ENCODE data around the gene ADH5. TPM values are rescaled to one million over a fixed set of nuclear protein-coding genes. Genes with fewer than 3 reads are reported as not detected.

Gene ADH5
- total RNA-seq, 1 experiment from 2014 or later = 163 TPM

DNA sequence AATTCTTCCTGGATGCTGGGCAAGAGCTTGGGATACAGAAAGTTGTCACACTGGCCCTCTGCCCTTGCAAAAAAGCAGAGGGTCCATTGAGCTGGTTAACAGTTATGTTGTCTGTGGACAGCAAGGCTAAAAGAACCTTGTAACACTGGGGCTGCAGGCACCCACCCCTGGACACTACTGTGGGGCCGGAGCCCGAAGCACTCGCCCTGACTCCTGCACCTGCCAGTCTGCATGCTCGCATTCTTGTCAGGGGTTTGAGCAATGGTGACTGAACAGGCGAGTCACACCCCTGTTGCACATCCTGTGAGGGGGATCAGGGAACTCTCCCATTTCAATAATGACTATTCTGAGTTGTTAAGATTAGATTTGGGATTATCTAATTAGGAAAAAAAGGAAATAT lies 31.9 kb upstream of the ADH5 start:
- POLR2A ChIA-PET = no interaction called here
- no peak for TF ChIP-seq RAD21 (IDR thresholded peaks at IDR 0.05; ENCODE audit: low read depth)
- TF ChIP-seq ELF1 (IDR thresholded peaks at IDR 0.05; ENCODE audit: borderline replicate concordance, low read depth) = no peak
- TF ChIP-seq ZBTB33 (IDR thresholded peaks at IDR 0.05; ENCODE audit: extremely low read depth, insufficient replicate concordance, low read length) = no peak
- no peak for TF ChIP-seq SIN3A (IDR thresholded peaks at IDR 0.05; ENCODE audit: low read depth)
- no peak for TF ChIP-seq ZNF274 (IDR thresholded peaks at IDR 0.05; ENCODE audit: low read depth, low read length)
- no peak for TF ChIP-seq SP1 (IDR thresholded peaks at IDR 0.05; ENCODE audit: low read depth)
- no peak for TF ChIP-seq SRF (IDR thresholded peaks at IDR 0.05; ENCODE audit: low read depth)
- no peak for TF ChIP-seq CEBPB (IDR thresholded peaks at IDR 0.05; ENCODE audit: low read depth)
- TF ChIP-seq POLR2AphosphoS5 (IDR thresholded peaks at IDR 0.05; ENCODE audit: low read depth, low read length) = no peak
- no peak for TF ChIP-seq TCF7L2 (IDR thresholded peaks at IDR 0.05; ENCODE audit: borderline replicate concordance, extremely low read depth, insufficient read depth, insufficient read length)
- no peak for TF ChIP-seq MAX (IDR thresholded peaks at IDR 0.05)
- no peak for TF ChIP-seq EZH2phosphoT487 (IDR thresholded peaks at IDR 0.05; ENCODE audit: borderline replicate concordance)
- no TSS peak for BruUV-seq (replicated peaks)

More for the DNA sequence above, 31.9 kb upstream of the ADH5 start:
- intact Hi-C loops (cut with micrococcal nuclease) = no loop called here
- no peak overlapping the region for H3K9ac ChIP-seq (ENCODE audit: low read length)
- H3K27me3 ChIP-seq (ENCODE audit: insufficient read depth, low read length) = no peaks in the 10 kb centered on the region
- ATAC-seq = no peak
- no peaks in the 10 kb centered on the region for H3K9me2 ChIP-seq (ENCODE audit: insufficient read depth)
- no peaks in the 10 kb centered on the region for H3K4me1 ChIP-seq (ENCODE audit: control insufficient read depth in 1 of 2, insufficient read depth in 2 of 2, low read length in 2 of 2)
- DNase-seq (ENCODE audit: low read depth, low spot score) = no peak
- no peaks in the 10 kb centered on the region for H3K36me3 ChIP-seq (ENCODE audit: control insufficient read depth in 1 of 2, insufficient read depth in 2 of 2, low read length in 2 of 2)
- H3K79me2 ChIP-seq (ENCODE audit: insufficient read depth, low read length) = no peaks in the 10 kb centered on the region
- H3K4me3 ChIP-seq (replicated peaks in 1 of 2; ENCODE audit: low read depth in 1 of 2, low read length in 2 of 2) = no peak overlapping the region
- H4K20me1 ChIP-seq (ENCODE audit: insufficient read depth) = no peaks in the 10 kb centered on the region
- CTCF ChIA-PET = no interaction called here
- RAD21 ChIA-PET (ENCODE audit: low non-redundant PET in 1 of 2, low total read pairs in 2 of 2, uncharacterized antibody in 2 of 2, unreplicated experiment in 2 of 2) = no interaction called here
- H2AFZ ChIP-seq (ENCODE audit: low read depth, low read length, poor library complexity, severe bottlenecking) = no peak overlapping the region
- H3K4me2 ChIP-seq (ENCODE audit: low read length) = no peak overlapping the region
- H3K27ac ChIP-seq (ENCODE audit: low read depth, low read length) = no peak overlapping the region
- H3K9me3 ChIP-seq (ENCODE audit: control insufficient read depth in 1 of 2, insufficient read depth in 1 of 2, low read depth in 1 of 2, low read length in 2 of 2) = no peaks in the 10 kb centered on the region

Measured in HCT116 (cell line).